GM18502 (cell line): ENCODE data around the gene PHF5A.
A peak's percentile ranks its signal among the peaks of the same experiment; 100 is the strongest.
"Not testable (repeated sequence)": the region's sequence is repeated elsewhere in the genome, so short reads cannot be mapped to it uniquely, and the experiment has no call there.

Experiments used
- ATAC-seq: cut with Tn5 transposase; IDR thresholded peaks from one replicate; pipeline ENCODE4 v1.9.1; 2021; ENCODE audit warnings: mild to moderate bottlenecking; ENCODE audit not compliant: unreplicated experiment, poor library complexity

Gene PHF5A

DNA sequence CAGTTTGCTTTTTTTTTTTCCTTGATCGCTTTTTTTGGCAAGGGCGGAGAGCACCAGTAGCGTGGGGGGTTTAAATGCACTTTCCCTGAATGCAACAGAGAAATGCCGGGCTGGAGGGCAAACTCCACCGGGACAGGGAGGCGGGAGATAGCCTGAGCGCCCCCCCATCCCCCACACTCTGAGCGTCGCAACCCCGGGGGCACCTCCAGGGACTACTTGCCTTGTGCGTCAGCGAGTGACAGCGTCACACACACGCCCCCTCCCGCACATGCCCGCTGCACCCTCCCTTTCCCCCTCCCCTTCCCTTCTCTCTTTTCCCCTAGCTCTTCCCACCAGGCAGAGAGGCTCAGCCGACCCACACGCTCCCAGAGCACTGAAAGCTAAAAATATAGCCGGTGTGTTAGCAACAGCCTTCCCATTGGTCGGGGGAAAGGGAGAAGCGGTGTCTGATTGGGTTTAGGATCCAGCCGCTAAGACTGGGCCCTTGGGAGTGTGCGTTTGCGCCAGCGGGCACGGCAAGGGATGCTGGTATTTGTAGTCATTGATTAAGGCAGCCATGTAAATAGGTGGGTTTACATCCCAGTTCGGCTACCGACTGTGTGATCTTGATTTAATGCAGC is 20.2 kb downstream of the PHF5A start:
- peak; percentile 54 for ATAC-seq

- ATAC-seq = no peak
Observed at GRCh38 chr22:41447435-41448188, 20.9 kb downstream of the PHF5A start.

GRCh38 chr22:41446639-41447434 is 21.7 kb downstream of the PHF5A start, which contains the start of gene TOB2:
Gene TOB2, minus strand, starts transcription at chr22:41446801. Its CDS starts 9,456 bp downstream, at chr22:41437345.
- peak; percentile 42 for ATAC-seq

DNA sequence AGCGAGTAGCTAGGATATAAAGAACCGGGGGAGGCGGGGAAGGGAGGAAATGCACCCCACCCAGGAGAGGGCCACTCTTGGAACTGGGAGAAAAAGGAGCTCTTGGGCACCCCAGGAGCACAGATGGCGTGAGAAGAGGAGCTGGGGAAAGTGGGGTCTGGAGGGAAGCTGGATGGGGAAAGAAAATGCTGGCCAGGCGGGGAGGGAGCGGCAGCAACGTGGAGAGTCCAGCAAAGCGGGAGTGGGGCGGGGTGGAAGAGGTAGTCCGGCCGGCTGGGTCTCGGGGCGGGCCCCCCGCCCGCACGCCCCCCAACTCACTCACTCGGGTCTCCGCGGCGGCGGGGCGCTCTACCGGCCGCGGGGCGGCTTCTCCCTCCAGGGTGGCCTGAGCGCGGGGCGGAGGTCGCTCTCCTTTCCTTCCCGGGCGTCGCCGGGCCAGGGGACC is 22.4 kb downstream of the PHF5A start:
- no peak for ATAC-seq

DNA sequence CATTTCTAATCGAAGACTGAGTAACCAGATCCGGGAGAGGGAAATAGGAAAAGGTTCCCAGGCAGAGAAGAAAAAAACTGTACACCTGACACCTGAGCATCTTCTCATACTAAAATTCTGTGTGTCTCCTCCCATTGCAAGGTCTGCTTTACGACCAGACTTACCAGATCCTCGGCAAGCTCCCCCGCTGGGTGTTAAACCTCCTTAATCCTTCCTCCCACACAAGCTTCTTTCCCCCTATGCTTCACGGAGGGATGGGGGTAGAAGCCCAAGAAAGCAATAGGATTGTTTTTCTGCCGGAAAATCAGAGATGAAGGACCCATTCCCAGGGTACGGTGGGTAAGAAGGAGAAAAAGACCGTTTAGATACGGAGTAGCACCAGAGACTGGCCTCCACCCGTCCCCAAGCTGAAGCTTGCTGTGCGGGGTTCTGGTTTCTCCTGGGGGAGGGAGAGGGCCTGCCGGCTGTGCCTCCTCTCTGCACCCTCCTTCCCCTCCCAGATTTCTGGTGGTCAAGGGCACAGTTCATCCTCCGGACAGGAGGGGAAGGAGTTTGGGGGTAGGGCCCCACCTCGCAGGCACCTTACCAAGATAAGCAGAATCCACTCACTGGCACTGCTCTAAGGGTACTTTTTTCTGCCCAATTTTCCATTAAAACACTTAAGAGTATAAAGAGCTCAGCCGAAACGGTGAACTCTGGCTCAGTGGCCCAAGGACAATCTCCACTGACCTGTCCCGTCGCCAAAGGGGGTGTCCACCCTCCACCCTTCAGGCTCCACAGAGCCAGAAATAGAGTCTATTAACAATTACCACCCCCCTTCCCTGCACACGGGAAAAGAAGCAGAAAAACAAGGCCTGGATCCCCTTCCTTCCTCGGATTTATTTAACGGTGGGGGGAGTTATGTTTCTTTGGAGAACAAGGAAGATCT is 23.1 kb downstream of the PHF5A start:
- ATAC-seq = no peak

- ATAC-seq = peak; percentile 42
Observed at GRCh38 chr22:41444360-41445128, 23.9 kb downstream of the PHF5A start.

DNA sequence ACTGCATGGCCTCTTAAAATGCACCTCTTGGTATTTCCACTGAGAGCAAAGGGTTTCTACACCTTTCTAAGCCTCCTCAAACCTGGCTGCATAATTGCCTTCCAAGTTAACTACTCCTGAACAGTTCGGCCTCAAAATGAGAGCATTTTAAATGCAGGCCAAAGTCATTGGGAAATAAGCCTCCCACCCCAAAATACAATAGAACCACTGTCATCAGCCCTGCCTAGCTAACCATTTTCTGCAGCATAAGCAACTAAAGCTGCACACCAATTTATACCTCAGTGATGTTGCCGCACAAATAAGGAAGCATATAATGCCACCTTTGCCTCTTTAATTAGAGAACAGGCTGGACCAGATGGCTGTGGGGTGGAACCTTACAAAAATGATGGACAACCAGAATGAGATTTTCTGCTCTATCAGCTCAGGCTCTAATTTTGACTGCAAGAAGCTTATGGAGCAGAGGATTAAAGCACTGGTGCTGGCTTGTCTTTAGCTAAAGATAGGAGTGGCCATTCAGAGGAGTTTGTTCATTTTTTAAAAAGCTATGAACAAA is 26.2 kb downstream of the PHF5A start:
- ATAC-seq = no peak

GRCh38 chr22:41440511-41440910 is 28.0 kb downstream of the PHF5A start:
- ATAC-seq = not testable (repeated sequence)

DNA sequence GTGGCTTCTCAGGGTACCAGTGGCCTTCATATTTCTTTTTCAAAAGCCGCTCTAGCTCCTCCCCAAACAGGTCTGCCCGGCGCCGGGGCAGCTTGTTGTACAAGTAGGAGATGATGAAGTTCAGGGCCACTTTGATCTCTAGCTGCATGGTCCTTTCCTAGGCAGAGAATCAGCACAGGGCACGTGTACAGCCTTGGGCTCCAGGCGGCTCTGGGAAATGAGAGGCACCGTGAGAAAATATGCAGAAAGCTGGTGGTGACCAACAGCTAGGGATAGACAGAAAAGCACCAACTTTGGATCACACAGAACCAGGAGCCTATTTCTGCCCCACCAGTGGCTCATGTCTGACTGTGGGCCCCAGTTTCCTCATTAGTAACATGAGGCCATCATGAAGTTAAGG is 31.3 kb downstream of the PHF5A start:
- no peak for ATAC-seq

DNA sequence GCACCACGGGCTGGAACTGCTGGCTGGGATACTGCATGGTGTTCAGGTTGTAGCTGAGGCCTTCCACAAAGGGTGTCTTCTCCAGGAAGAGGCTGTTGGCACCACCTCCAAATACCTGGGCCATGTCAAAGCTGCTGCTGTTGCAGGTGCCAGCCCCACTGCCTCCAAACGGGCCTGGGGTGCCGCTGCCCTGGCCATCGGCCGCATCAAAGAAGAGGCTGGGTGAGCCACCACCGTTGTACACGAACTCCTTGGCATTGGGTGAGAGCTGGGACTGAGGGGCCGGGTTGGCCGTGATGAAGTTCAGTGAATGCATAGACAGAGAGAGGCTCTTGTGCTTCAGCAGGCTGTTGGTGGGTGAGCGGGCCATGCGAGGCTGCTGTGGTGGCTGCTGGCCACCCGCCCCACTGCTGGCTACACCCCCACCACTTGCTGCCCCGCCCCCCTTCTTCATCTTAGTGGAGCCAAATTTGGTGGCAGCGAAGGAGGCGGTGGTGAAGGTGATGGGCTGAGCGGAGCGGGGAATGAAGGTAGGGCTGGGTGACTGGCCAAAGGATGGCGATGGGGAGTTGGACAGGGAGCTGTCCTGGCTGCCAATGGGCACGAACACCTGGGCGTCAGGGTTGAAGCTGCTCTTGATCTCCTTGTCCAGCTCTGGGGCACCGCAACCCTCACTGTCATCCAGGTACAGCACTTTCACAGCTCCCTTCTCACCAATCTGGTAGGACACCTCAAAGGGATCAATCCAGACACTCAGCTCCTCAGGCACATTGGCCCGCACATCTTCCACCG is 32.0 kb downstream of the PHF5A start:
- ATAC-seq = no peak

DNA sequence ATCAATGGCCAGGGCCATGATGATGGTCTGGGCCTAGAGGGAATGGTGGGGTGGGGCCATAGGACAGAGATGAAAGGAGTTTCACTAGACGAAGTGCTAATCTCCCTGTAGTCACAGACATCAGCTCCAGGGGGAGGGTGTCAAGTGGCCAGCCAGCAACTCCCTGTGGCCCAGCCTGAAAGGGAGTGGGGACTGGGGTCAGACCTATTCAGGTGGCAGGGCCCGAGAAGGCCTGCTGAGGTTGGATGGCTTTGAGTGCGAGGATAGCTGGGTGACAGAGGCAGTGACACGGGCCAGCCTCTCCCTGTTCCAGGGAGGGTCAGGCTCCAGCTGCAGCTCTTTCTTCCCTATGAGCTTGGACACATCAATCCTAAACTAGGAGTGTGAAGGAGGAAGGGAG is 32.9 kb downstream of the PHF5A start:
- no peak for ATAC-seq

DNA sequence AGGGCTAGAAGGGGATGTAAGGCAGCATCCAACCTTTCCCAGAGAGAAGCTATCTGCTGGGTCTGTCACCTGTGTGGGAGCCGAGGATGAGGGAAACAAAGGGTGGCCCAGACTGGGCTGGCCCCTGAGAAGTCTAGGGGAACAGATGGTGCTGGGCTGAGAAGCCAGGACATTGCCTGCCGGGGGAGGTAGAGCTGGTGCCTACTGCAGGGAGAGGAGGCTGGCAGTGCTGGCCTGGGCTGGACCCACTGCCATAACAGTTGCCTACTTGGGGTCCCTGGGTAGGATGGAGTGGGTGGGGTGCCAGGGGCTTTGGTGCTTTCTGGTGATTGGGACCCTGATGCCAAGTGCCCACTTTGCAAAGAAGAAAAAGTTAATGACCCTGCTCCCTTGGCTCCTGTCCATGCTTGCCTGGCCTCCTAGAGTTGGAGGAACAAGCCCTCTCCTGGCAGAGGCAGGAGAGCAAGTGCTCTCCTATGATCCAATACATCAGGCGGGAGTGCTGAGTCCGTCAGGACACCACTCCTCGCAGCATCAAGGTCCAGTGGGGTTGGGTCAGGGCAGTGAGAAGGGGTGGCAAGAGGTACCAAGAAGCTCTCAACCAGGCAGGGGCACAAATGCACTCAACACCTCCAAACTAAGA is 34.0 kb downstream of the PHF5A start:
- ATAC-seq = not testable (repeated sequence)

GRCh38 chr22:41433480-41433879 is 35.0 kb downstream of the PHF5A start:
- ATAC-seq = not testable (repeated sequence)

GRCh38 chr22:41431656-41432055 is 36.8 kb downstream of the PHF5A start:
- no peak for ATAC-seq

DNA sequence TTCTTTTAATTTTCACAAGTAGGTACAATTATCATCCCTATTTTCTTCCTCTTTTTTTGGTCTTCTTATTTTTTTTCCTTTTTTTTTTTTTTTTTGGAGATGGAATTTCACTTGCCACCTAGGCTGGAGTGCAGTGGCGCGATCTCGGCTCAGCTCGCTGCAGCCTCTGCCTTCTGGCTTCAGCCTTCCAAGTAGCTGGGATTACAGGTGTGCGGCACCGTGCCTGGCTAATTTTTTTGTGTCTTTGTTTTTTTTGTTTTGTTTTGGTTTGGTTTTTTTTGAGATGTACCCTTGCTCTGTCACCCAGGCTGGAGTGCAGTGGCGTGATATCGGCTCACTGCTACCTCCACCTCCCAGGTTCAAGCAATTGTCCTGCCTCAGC is 38.5 kb downstream of the PHF5A start:
- ATAC-seq = no peak

DNA sequence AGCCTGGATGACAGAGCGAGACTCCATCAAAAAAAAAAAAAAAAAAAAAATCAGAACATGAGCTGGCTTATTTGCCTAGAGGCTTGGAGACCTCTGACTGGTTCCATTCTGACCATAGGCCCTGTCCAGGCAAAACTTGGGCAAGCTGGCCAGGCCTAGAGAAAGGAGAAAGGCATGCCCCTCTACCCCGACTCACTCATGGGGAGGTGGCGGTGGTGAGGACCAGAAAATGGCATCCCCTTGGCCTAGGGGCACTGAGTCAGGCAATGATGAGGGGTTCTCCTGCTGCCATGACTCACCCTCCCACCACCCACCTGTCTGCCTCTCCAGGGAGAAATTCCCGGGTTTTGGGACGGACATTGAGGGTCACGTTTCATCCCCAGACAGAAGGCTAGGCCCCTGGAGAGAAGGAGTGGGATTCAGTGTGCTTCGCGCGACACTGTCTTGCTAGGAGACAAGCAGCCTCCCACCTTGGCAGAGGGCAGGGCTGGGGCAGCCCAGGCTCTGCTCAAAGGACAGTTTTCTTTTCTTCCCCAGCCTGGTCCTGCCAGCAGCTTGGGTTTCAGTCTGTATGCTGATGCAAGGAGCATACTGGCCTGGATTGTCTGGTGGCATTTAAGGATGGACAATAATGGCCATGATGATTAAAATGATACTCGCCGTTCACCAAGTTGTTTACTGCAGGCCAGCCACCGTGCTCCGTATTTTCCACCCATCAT is 39.1 kb downstream of the PHF5A start:
- no peak for ATAC-seq
